GM18520 (cell line): ENCODE measurements around the gene ARHGAP26.

Source experiments
- ATAC-seq: cut with Tn5 transposase; IDR thresholded peaks from one replicate; pipeline ENCODE4 v1.9.1; 2021; ENCODE audit not compliant: unreplicated experiment

The ARHGAP26 gene

GRCh38 chr5:142871363-142872193 lies 101.4 kb downstream of the ARHGAP26 start:
- no peak for ATAC-seq

DNA sequence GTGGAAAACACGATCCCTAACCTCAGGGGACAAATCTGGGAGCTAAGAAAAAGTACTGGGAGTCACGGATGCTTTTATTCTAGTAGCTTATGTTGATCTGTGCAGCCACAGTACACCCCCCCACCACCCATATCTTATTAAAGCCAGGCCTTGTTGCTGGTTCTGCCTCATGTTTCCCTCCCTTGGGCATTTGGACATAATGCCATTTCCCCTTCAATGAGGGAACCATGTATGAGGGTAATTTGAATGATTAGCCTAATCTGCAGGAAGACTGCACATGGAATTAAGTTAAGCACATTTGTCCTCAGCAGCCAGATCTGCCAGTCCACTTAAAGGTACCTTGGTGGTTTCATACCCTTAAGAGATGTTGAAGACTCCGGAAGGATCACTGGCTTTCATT lies 102.0 kb downstream of the ARHGAP26 start:
- ATAC-seq = no peak

DNA sequence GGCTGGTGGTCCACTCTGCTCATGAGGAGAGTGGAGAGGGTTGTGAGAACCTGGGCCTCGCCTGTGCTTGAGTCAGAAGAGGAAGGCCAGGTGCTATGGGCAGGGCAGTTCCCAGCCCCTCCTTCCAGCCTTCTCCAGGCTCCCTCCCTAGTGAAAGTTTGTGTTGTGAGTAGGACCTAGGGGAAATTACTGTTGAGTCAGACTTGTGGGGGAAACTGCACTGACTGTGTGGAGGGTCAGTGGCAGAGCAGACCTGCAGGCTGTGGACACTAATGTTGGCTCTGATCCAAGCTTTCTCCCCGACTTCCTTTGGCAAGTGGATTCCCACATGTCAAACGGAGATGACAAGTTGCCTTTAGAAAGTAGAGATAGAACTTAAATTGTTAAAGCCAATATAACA lies 102.6 kb downstream of the ARHGAP26 start:
- ATAC-seq = no peak

- no peak for ATAC-seq
These were observed 103.7 kb downstream of the ARHGAP26 start for GRCh38 chr5:142873831-142874230.

DNA sequence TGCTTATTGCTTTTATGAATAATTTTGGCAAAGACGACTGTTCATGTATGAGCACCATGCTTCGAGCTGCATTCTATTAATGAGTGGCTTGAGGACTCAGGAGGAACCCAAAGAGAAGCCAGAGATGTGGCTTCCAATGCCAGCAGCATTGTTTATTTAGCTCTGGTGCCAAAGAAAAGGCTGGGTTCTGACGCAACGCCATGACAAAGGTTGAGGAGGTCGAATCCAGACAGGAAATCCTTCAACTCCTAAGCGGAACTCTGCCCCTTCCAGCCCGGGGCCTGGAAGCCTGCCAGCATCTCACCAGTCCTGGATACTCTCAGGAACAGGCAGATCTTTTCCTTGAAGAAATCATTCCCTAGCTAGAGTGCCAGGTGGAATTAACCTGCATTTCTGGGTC lies 104.4 kb downstream of the ARHGAP26 start:
- ATAC-seq = no peak

GRCh38 chr5:142875936-142876335 lies 105.8 kb downstream of the ARHGAP26 start:
- no peak for ATAC-seq

GRCh38 chr5:142876817-142877216 lies 106.6 kb downstream of the ARHGAP26 start:
- ATAC-seq = no peak

DNA sequence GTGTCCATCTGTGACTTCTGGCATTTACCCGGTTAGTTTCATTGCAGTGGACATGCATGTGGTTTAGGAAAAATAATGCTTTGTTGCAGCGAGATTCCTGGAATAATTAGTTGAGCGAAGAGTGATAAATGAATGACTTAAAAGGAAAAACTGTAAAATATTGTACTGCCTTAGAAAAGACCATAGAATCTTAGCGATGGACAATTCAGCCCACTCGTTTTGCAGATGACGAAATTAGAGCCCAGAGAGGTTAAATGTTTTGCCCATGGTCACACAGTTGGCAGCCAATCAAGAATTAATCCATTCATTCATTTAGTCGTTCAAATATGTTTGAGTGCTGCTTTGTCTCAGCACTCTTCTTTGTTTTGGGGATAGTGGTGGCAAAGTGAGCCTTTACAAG lies 107.9 kb downstream of the ARHGAP26 start:
- ATAC-seq = no peak

- no peak for ATAC-seq
These were observed 108.5 kb downstream of the ARHGAP26 start for GRCh38 chr5:142878638-142879037.

GRCh38 chr5:142881076-142881783 lies 111.1 kb downstream of the ARHGAP26 start:
- no peak for ATAC-seq

- ATAC-seq = no peak
These were observed 111.6 kb downstream of the ARHGAP26 start for GRCh38 chr5:142881784-142882126.

GRCh38 chr5:142883025-142883424 lies 112.8 kb downstream of the ARHGAP26 start:
- ATAC-seq = no peak

- ATAC-seq = no peak
These were observed 113.3 kb downstream of the ARHGAP26 start for GRCh38 chr5:142883438-142883837.

DNA sequence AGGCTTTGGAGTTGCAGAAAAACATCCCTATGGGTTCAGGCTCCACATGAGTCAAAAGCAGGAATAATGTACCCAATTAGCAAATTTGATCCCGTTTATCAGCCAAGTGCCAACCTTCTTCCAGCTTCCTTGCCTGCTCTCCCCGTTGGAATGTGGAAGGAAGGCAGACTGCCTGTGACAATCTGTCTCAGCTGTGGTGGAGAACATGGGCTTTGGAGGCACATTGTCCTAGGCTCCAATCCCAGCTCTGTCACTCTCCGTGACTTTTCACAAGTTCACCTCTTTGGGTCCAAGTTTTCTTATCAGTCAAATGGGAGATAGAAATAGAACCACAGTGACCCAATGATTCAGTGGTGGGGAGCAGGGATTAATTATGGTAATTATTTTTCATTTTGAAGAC lies 113.9 kb downstream of the ARHGAP26 start:
- ATAC-seq = no peak

DNA sequence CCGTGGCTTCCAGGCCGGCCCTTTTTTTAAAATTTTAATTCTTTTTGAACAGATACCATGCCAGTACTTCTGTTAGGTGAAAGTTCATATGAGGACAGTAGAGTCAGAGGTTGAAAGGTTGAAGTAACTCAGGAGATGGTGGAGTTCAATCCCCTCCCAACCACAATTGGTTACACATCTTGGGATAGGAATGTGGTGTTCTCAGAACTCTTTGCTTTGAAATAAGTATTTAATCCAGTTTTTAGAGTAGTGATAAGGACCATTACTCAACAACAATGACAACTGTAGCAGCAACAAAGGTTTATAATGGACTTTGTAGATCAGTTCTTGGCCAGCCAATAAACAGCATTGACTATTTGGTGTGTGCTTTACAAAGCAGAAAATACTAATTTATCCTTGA lies 116.0 kb downstream of the ARHGAP26 start:
- ATAC-seq = no peak

DNA sequence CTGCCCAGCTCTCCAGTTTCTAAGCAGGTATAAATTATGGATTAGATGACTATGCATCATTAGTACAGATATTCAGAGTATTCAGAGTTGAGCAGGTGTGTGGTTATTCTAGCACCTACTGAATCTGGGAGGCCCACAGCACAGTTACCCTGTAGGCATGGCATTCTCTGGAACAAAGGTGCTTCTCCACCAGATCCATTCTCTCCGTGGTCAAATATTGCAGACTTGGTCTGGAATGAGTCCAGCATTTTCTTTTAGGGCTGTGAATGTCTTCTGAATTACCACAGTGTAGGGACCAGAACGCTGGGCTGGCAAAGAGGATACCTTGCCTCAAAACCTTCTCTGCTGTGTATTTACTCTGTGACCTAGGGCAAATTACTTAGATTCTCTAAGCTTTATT lies 116.8 kb downstream of the ARHGAP26 start:
- ATAC-seq = no peak

GRCh38 chr5:142888469-142889085 lies 118.4 kb downstream of the ARHGAP26 start:
- ATAC-seq = no peak

- no peak for ATAC-seq
These were observed 121.8 kb downstream of the ARHGAP26 start for GRCh38 chr5:142892021-142892420.

DNA sequence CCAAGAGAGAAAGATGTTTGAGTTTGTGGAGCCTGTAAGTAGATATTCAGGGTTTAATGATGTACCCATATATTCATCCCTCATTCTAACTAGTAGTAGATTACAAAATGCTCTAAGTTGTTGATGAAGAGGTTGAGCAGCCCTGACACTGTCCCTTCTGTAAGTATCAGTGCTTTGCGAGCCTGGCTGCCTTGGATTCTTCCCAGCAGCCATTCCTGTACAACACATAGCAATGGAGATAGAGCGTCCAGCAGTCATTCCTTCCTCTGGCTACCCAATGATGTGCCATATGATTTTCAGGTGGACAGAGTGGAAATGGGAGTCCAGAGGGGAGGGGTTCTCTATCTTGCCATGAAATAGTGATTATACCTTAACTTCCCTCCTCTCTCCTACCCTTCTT lies 124.1 kb downstream of the ARHGAP26 start:
- no peak for ATAC-seq

DNA sequence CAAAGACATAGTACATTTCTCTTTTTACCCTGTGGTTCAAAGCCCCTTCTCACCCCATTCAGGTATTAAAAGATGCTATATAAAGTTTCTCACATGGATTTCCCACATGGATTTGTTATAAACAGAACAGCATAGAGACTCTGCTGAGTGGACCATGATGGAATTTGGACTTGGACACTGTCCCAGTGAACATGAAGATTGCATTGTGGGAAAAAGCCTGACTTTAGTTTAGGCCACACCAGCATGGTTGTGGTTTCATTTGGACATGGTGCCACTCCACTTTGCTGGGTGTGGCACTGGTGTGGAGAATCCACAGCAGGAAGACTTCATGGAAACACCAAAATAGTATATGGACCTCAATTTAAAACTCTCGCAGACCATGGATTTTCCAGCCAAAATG lies 124.6 kb downstream of the ARHGAP26 start:
- no peak for ATAC-seq

GRCh38 chr5:142896325-142897007 lies 126.3 kb downstream of the ARHGAP26 start:
- ATAC-seq = no peak

DNA sequence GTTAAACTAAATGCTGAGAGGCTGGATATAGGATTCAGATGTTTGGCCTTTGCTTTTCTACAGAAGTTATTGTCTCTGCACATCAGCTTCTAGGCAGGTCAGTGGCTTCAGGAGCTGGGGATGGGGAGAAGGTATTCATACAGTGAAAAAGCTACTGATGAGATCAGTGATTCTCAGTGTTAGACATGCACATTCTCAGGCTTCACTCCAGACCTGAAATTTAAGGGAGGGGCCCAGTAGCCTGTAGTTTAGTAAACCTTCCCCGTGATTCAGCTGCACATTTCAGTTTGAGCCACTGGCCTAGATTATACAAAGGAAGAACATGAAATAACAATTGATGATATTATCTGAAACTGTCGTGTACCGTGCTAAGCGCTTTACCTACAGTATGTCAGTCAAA lies 127.2 kb downstream of the ARHGAP26 start:
- ATAC-seq = no peak
